H1 (cell line): ENCODE data around the gene OSBPL5. TPM values are rescaled to one million over a fixed set of nuclear protein-coding genes. Genes with fewer than 3 reads are reported as not detected.
"Not testable (repeated sequence)": the region's sequence is repeated elsewhere in the genome, so short reads cannot be mapped to it uniquely, and the experiment has no call there.

Source experiments
- CTCF ChIA-PET: fragments of 300-600 bp; sonication (Branson Sonifier 250); formaldehyde crosslinking; loops from one replicate; lab custom pipeline; 2021; ENCODE audit not compliant: partially characterized antibody; lab: Charles Lee
- POLR2A ChIA-PET: fragments of 300-600 bp; sonication (Branson Sonifier 250); formaldehyde crosslinking; loops from one replicate; lab custom pipeline; 2021; ENCODE audit warnings: inconsistent platforms; ENCODE audit not compliant: partially characterized antibody; lab: Charles Lee
- DNase-seq, 2 experiments: peaks; one replicate each; pipeline versions ENCODE4 v3.0.0 to v3.0.0-alpha.2; 2010 to 2022; ENCODE audit warnings: low spot score in 2 of 2, low read depth in 1 of 2, mixed read lengths in 1 of 2
- FAIRE-seq: peaks from 2 replicates; lab custom pipeline; 2011; peaks lifted over from hg19 to GRCh38; lab: Jason Lieb, UNC
- H2AFZ ChIP-seq: 2 replicates; pipeline ENCODE4 v1.8.1; 2012; ENCODE audit warnings: low read length, inconsistent platforms
- H2AK5ac ChIP-seq: 2 replicates; pipeline ENCODE4 v1.6.1; 2013; ENCODE audit warnings: low read depth, low read length
- H2BK120ac ChIP-seq: replicated peaks from 2 replicates; pipeline ENCODE3; 2013; ENCODE audit warnings: low read depth, low read length, inconsistent platforms
- H2BK12ac ChIP-seq: 2 replicates; pipeline ENCODE4 v1.6.1; 2013; ENCODE audit warnings: low read depth, low read length
- H2BK15ac ChIP-seq: 2 replicates; pipeline ENCODE4 v1.6.1; 2013; ENCODE audit warnings: low read length
- H2BK20ac ChIP-seq: 2 replicates; pipeline ENCODE4 v1.6.1; 2013; ENCODE audit warnings: low read length
- H2BK5ac ChIP-seq: 2 replicates; pipeline ENCODE4 v1.6.1; 2013; ENCODE audit warnings: low read depth, low read length
- H3K14ac ChIP-seq: 2 replicates; pipeline ENCODE4 v1.6.1; 2013; ENCODE audit warnings: inconsistent platforms; ENCODE audit not compliant: insufficient read length
- H3K18ac ChIP-seq: 2 replicates; pipeline ENCODE4 v1.6.1; 2013; ENCODE audit warnings: low read length; ENCODE audit errors: extremely low read depth
- H3K23ac ChIP-seq: 2 replicates; pipeline ENCODE4 v1.6.1; 2013; ENCODE audit warnings: inconsistent platforms; ENCODE audit not compliant: insufficient read length
- H3K23me2 ChIP-seq: 2 replicates; pipeline ENCODE4 v1.6.1; 2013; ENCODE audit warnings: low read depth, low read length
- H3K27ac ChIP-seq: 2 replicates; pipeline ENCODE4 v1.6.1; 2011; ENCODE audit warnings: low read depth, low read length, inconsistent platforms
- H3K27me3 ChIP-seq, 4 experiments: replicated peaks in 1 of 4; 1 replicate in 1 of 4; 2 replicates in 3 of 4; pipeline versions ENCODE4 v1.6.1 to v1.8.1; 2011 to 2013; ENCODE audit warnings: low read length in 3 of 4, mild to moderate bottlenecking in 3 of 4, inconsistent platforms in 2 of 4, mixed read lengths in 2 of 4, moderate library complexity in 1 of 4; ENCODE audit not compliant: control insufficient read depth in 3 of 4, insufficient read depth in 3 of 4; ENCODE audit errors: extremely low read depth in 1 of 4
- H3K36me3 ChIP-seq, 4 experiments: 2 replicates each; pipeline versions ENCODE4 v1.6.1 to v1.8.1; 2011 to 2013; ENCODE audit warnings: mild to moderate bottlenecking in 4 of 4, low read length in 3 of 4, moderate library complexity in 2 of 4, control low read depth in 1 of 4, inconsistent platforms in 1 of 4; ENCODE audit not compliant: insufficient read depth in 4 of 4, control insufficient read depth in 2 of 4
- H3K4ac ChIP-seq: replicated peaks from 2 replicates; pipeline ENCODE3; 2013; ENCODE audit warnings: low read length, low read depth, mixed read lengths, inconsistent platforms; ENCODE audit not compliant: insufficient read length
- H3K4me1 ChIP-seq, 4 experiments: replicated peaks in 1 of 4; 1 replicate in 1 of 4; 2 replicates in 3 of 4; pipeline versions ENCODE4 v1.6.1 to v1.8.1; 2011 to 2013; ENCODE audit warnings: low read length in 3 of 4, inconsistent platforms in 2 of 4, mixed read lengths in 1 of 4; ENCODE audit not compliant: insufficient read depth in 4 of 4, control insufficient read depth in 3 of 4
- H3K4me2 ChIP-seq, 2 experiments: 2 replicates each; pipeline versions ENCODE4 v1.6.1 to v1.8.1; 2011 to 2013; ENCODE audit warnings: low read depth in 2 of 2, low read length in 2 of 2, control low read depth in 1 of 2, inconsistent platforms in 1 of 2, mild to moderate bottlenecking in 1 of 2; ENCODE audit not compliant: insufficient read depth in 1 of 2
- H3K4me3 ChIP-seq, 4 experiments: fragments of 200-600, 300-600 bp in 1 of 4; sonication (generic), shearing (Covaris generic), sonication (Bioruptor Twin) in 1 of 4; 2 replicates each; pipeline versions ENCODE4 v1.5.1 to v1.8.1; 2011 to 2016; ENCODE audit warnings: low read length in 4 of 4, low read depth in 3 of 4, control low read depth in 2 of 4, inconsistent platforms in 2 of 4, mild to moderate bottlenecking in 2 of 4, mixed read lengths in 1 of 4, moderate library complexity in 1 of 4; ENCODE audit not compliant: insufficient read depth in 2 of 4; ENCODE audit errors: extremely low read depth in 1 of 4
- H3K56ac ChIP-seq: replicated peaks from 2 replicates; pipeline ENCODE3; 2013; ENCODE audit warnings: low read depth, mild to moderate bottlenecking, mixed read lengths, low read length, inconsistent platforms; ENCODE audit not compliant: insufficient read length
- H3K79me1 ChIP-seq: 2 replicates; pipeline ENCODE4 v1.6.1; 2013; ENCODE audit warnings: low read depth, low read length, control low read depth
- H3K79me2 ChIP-seq, 2 experiments: 2 replicates each; pipeline versions ENCODE4 v1.6.1 to v1.8.1; 2012 to 2013; ENCODE audit warnings: low read length in 2 of 2, mild to moderate bottlenecking in 2 of 2, inconsistent platforms in 1 of 2; ENCODE audit not compliant: insufficient read depth in 2 of 2, control insufficient read depth in 1 of 2
- H3K9ac ChIP-seq, 4 experiments: replicated peaks in 1 of 4; 1 replicate in 1 of 4; 2 replicates in 3 of 4; pipeline versions ENCODE4 v1.6.1 to v1.8.1; 2011 to 2013; ENCODE audit warnings: low read depth in 3 of 4, low read length in 3 of 4, control low read depth in 2 of 4, mild to moderate bottlenecking in 2 of 4, moderate library complexity in 2 of 4, inconsistent platforms in 1 of 4; ENCODE audit errors: extremely low read depth in 1 of 4
- H3K9me3 ChIP-seq, 2 experiments: 2 replicates each; pipeline versions ENCODE4 v1.6.1 to v1.8.1; 2012 to 2013; ENCODE audit warnings: mild to moderate bottlenecking in 2 of 2, moderate library complexity in 2 of 2, control low read depth in 1 of 2, inconsistent platforms in 1 of 2, low read depth in 1 of 2, low read length in 1 of 2, mixed read lengths in 1 of 2; ENCODE audit not compliant: insufficient read depth in 2 of 2
- H4K20me1 ChIP-seq, 2 experiments: replicated peaks in 1 of 2; 2 replicates each; pipeline versions ENCODE3 to v1.8.1; 2011 to 2013; ENCODE audit warnings: inconsistent platforms in 2 of 2, low read length in 2 of 2, mild to moderate bottlenecking in 1 of 2; ENCODE audit not compliant: insufficient read depth in 2 of 2, control insufficient read depth in 1 of 2
- H4K5ac ChIP-seq: 2 replicates; pipeline ENCODE4 v1.6.1; 2013; ENCODE audit warnings: low read length, low read depth, mixed read lengths, inconsistent platforms; ENCODE audit not compliant: insufficient read length
- H4K8ac ChIP-seq: 2 replicates; pipeline ENCODE4 v1.8.0; 2013; ENCODE audit warnings: mild to moderate bottlenecking, moderate library complexity, low read length, inconsistent platforms; ENCODE audit not compliant: insufficient read depth; ENCODE audit errors: extremely low read depth
- H4K91ac ChIP-seq: replicated peaks from 2 replicates; pipeline ENCODE3; 2013; ENCODE audit warnings: low read length, mixed read lengths, inconsistent platforms; ENCODE audit not compliant: insufficient read length
- EZH2 ChIP-seq: fragments of 200-600 bp; sonication (generic); IDR thresholded peaks from 2 replicates; pipeline ENCODE4 v1.7.1; 2012; ENCODE audit warnings: low read depth, mild to moderate bottlenecking, moderate library complexity, low read length, inconsistent platforms; ENCODE audit not compliant: severe bottlenecking
- WGBS, 2 experiments: shearing (Covaris generic) in 1 of 2; methylation state at CpG; one replicate each; pipeline versions ENCODE4 v1.1.6 to v1.1.7; 2013 to 2015; ENCODE audit warnings: low lambda C conversion rate in 2 of 2, mixed read lengths in 2 of 2, inconsistent platforms in 1 of 2, low coverage in 1 of 2, missing lambda C conversion rate in 1 of 2; ENCODE audit not compliant: insufficient replicate concordance in 2 of 2, insufficient coverage in 1 of 2, insufficient read length in 1 of 2; ENCODE audit errors: extremely low coverage in 1 of 2, missing lambda C conversion rate in 1 of 2; 5-methylcytosine and 5-hydroxymethylcytosine counted together
- polyA plus RNA-seq, 7 experiments: library from polyadenylated mRNA; depleted of rRNA in 3 of 7; stranded (reverse) in 5 of 7; unstranded in 2 of 7; fragments of >200 nt in 5 of 7; fragments of 200-250 nt in 2 of 7; gene quantifications; 1 replicate in 5 of 7; 2 replicates in 1 of 7; 4 replicates in 1 of 7; pipeline versions ENCODE4 v1.2.1 to v1.2.3, GENCODE V29; 2011 to 2013; ENCODE audit warnings: missing spikeins in 2 of 7, mixed read lengths in 2 of 7
- total RNA-seq: library from RNA; stranded (reverse); fragmentation: NEBNext Ultra II Directional; extraction: Animal tissue kit (Norgen Biotek cat#: 25700); gene quantifications from 2 replicates; pipeline ENCODE4 v1.2.1, GENCODE V29; 2021

OSBPL5 gene
- total and polyA plus RNA-seq, 2 of the 8 experiments (the other 6 are each of a cell fraction or from before 2014, with no cell fraction given), result 3.4 to 9.9 TPM

DNA sequence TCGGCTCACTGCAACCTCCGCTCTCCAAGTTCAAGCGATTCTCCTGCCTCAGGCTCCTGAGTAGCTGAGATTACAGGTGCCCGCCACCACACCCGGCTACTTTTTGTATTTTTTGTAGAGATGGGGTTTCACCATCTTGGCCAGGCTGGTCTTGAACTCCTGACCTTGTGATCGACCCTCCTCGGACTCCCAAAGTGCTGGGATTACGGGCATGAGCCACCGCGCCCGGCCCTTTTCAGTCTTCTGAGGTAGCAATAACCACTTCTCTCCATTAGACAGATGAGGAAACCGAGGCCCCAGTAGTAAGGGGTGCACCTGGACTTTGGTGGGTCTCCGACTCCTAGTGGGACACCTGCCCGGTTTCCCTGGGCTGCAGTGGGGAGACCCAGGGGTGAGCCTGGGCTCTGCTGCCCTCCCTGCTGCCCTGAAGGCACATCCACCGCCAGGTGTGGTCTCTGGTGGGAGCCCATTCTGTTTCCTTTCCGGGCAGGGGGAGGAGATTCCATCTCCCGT lies 3.7 kb upstream of the OSBPL5 start:
- H3K14ac ChIP-seq, H3K9ac ChIP-seq, H2AFZ ChIP-seq, H3K56ac ChIP-seq, H2BK120ac ChIP-seq, H3K79me1 ChIP-seq, H2BK5ac ChIP-seq, FAIRE-seq, DNase-seq, H2AK5ac ChIP-seq, H4K91ac ChIP-seq, H2BK15ac ChIP-seq, H4K20me1 ChIP-seq, H3K36me3 ChIP-seq, H3K18ac ChIP-seq, H3K27ac ChIP-seq, H3K9me3 ChIP-seq, H4K8ac ChIP-seq, H3K23ac ChIP-seq, H3K4me3 ChIP-seq, H4K5ac ChIP-seq, H3K79me2 ChIP-seq: not testable (repeated sequence)
- 0 out of 2 replicates have a peak overlapping the region, but pooled peaks have one; percentile 12 for H2BK12ac ChIP-seq
- H3K23me2 ChIP-seq, result peaks cover 14% of the 10 kb centered on the region; the same call in 1 of the 2 replicates
- TF ChIP-seq EZH2, result peak; percentile 3
- peak overlapping the region; percentile 53 for H3K4ac ChIP-seq
- H3K27me3 ChIP-seq, result peaks cover 0 to 31% (median 18%) of the 10 kb centered on the region in 4 experiments; a peak in 6 of 7 replicates
- POLR2A ChIA-PET, result interaction anchor here (1.0 to 1.6 kb wide), 2 partner anchors 9 to 10 kb away, joined by 3 to 4 read pairs; no protein-coding TSS in a partner anchor
- WGBS, 2 experiments, result 85% methylated on average over 13 of the region's 17 CpGs; no CpG with 5 or more reads in 1 of the 2 experiments
- peaks cover 0 to 21% (median 11%) of the 10 kb centered on the region in 4 experiments; a peak in 6 of 7 replicates for H3K4me1 ChIP-seq
- CTCF ChIA-PET, result interaction anchor here (0.8 to 3.0 kb wide), 18 partner anchors 8 to 55 kb away, joined by 3 to 14 read pairs (median 4); no protein-coding TSS in a partner anchor
- H3K4me2 ChIP-seq, result peak overlapping the region; percentile 11 to 54; a peak in 1 of 4 replicates
- peak overlapping the region; percentile 74; the same call in 1 of the 2 replicates for H2BK20ac ChIP-seq
